Activated naive CD4-positive, alpha-beta T cell treated with anti-CD3 and anti-CD28 coated beads, Interleukin-2, amount 50 U/mL, for 72 hours (primary cell): ENCODE data around the gene JCHAIN. TPM values are rescaled to one million over a fixed set of nuclear protein-coding genes. Genes with fewer than 3 reads are reported as not detected.

Experiments
- ATAC-seq, 2 donors: fragments of 150-1000 bp; cut with Tn5 transposase; 2 replicates each; pipeline ENCODE4 v1.10.0; 2021; ENCODE audit warnings: mild to moderate bottlenecking in 2 of 2, moderate library complexity in 2 of 2
- DNase-seq, 2 donors: peaks; one replicate each; pipeline ENCODE4 v3.0.0; 2021 to 2022; ENCODE audit warnings: low spot score in 2 of 2
- H3K27ac Mint-ChIP-seq, 2 donors: one replicate each; pipeline ENCODE4 v1.8.0; 2022; ENCODE audit warnings: mild to moderate bottlenecking in 2 of 2, mixed read lengths in 2 of 2
- H3K36me3 Mint-ChIP-seq, 2 donors: one replicate each; pipeline ENCODE4 v1.8.0; 2022; ENCODE audit warnings: mixed read lengths in 2 of 2
- H3K9me3 Mint-ChIP-seq, 2 donors: one replicate each; pipeline ENCODE4 v1.8.0; 2022; ENCODE audit warnings: mixed read lengths in 2 of 2
- total RNA-seq, 2 donors: library from RNA; stranded (reverse); gene quantifications; one replicate each; pipeline ENCODE4 v1.2.3, GENCODE V29; 2022

The JCHAIN gene
- total RNA-seq, 2 donors from 2014 or later: 0.68 TPM; not detected in 1

DNA sequence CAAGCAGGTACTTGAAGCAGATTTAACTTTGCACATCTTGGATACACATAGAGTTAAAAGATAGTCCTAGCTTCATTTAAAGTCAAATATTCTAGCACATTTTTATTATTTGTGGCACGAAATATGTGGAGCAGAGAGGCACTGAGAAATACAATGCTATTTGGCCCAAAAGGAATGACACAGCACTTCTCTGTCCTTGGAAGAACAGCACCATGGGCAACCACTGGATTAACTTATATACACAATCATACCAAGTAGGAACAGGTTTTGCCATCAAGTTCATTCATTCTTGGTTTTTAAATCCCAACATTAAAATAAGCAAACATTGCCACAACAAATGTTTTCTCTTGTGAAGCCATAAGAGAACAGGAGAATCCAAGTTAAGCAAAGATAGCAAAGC lies 38.7 kb downstream of the JCHAIN start:
- no peaks in the 10 kb centered on the region for H3K9me3 Mint-ChIP-seq
- no peak overlapping the region for H3K27ac Mint-ChIP-seq
- ATAC-seq: no peak
- no peak for DNase-seq
- H3K36me3 Mint-ChIP-seq: no peaks in the 10 kb centered on the region

GRCh38 chr4:70624226-70624793 lies 42.0 kb downstream of the JCHAIN start:
- ATAC-seq (peak; percentile 55 to 60), DNase-seq (no peak)
- H3K9me3 Mint-ChIP-seq: no peaks in the 10 kb centered on the region
- no peak overlapping the region for H3K27ac Mint-ChIP-seq
- H3K36me3 Mint-ChIP-seq: no peaks in the 10 kb centered on the region

- ATAC-seq (peak; percentile 68 to 80), DNase-seq (no peak)
- H3K9me3 Mint-ChIP-seq: peaks cover 0 to 3% of the 10 kb centered on the region in 2 donors
- no peaks in the 10 kb centered on the region for H3K36me3 Mint-ChIP-seq
- H3K27ac Mint-ChIP-seq: no peak overlapping the region
These were observed 43.0 kb downstream of the JCHAIN start for GRCh38 chr4:70623323-70623722.

DNA sequence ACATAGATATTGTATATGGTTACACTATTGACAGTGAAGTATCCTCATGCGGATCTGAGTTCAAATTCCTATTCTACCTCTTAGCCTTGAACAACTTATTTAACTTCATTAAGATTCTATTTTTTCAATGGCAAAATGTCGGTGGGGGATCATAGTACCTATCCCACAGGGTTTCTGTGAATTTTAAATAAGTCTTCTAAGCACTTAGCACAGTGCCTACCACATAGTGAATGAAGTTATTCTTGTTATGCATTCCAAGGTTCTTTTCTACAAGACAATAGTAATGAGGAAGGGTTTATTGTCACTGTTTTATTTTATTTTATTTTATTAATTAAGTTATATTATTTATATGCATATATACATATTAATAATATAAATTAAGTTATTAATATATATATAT lies 46.5 kb downstream of the JCHAIN start:
- peaks cover 0 to 5% of the 10 kb centered on the region in 2 donors for H3K9me3 Mint-ChIP-seq
- no peaks in the 10 kb centered on the region for H3K36me3 Mint-ChIP-seq
- H3K27ac Mint-ChIP-seq: no peak overlapping the region
- no peak for DNase-seq
- ATAC-seq: peak; percentile 11 to 27

- Mint-ChIP-seq H3K9me3 (peaks cover 0 to 5% of the 10 kb centered on the region in 2 donors), H3K27ac (no peak overlapping the region), H3K36me3 (no peaks in the 10 kb centered on the region)
- DNase-seq (no peak), ATAC-seq (peak; percentile 75 to 84)
These were observed 47.0 kb downstream of the JCHAIN start for GRCh38 chr4:70619288-70619687.

GRCh38 chr4:70614184-70614555 lies 52.1 kb downstream of the JCHAIN start:
- DNase-seq (no peak), ATAC-seq (no peak)
- Mint-ChIP-seq H3K27ac (no peak overlapping the region), H3K9me3 (peaks cover 0 to 5% of the 10 kb centered on the region in 2 donors), H3K36me3 (no peaks in the 10 kb centered on the region)

DNA sequence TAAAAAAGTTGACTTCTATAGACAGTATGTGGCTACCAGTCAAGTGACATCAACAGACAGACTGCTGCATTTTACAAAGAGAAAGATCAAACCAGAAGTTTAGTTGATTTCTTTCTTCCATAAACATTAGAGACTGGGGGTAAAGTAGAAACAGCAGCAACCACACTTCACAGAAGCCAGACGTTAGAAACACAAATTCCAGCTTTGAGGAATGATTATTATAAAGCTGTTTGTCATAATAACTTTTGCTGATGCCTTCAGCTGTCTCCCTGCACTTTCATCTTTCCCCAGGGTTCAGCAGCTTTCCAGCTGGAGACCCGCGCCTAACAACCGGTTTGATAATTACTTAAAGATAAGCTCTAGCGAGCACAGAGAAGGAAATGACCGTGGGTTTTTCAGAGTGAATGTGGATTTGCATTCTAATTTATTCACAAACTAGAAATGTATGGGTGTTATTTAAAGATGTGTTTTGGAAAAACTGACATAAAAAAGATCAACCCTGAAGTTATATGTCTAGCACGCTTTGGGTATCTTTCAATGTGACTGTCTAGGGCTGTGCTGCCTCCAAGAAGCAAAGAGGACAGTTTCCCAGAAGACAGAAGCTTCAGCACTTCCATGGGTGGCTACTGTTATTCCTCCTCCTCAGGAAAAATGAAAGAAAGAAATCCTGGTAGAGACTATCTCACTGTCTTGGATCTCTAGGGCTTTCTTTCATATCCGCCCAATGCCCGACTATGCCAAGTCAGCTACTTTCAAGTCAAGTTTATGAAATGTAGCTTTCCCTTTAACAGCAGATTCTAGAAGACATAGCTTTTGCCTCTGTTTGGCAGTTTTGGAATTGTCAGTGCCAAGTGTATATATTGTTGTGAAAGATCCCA lies 52.8 kb downstream of the JCHAIN start:
- no peak for DNase-seq
- Mint-ChIP-seq H3K9me3 (peaks cover 0 to 4% of the 10 kb centered on the region in 2 donors), H3K36me3 (no peaks in the 10 kb centered on the region), H3K27ac (no peak overlapping the region)
- ATAC-seq: peak in 1 of 2 donors; percentile 52

- no peaks in the 10 kb centered on the region for H3K9me3 Mint-ChIP-seq
- no peaks in the 10 kb centered on the region for H3K36me3 Mint-ChIP-seq
- no peak overlapping the region for H3K27ac Mint-ChIP-seq
- ATAC-seq (no peak), DNase-seq (no peak)
These were observed 58.0 kb downstream of the JCHAIN start for GRCh38 chr4:70608324-70608723.

- Mint-ChIP-seq H3K27ac (no peak overlapping the region), H3K36me3 (no peaks in the 10 kb centered on the region), H3K9me3 (no peaks in the 10 kb centered on the region)
- ATAC-seq: no peak
- DNase-seq: no peak
These were observed 58.9 kb downstream of the JCHAIN start for GRCh38 chr4:70607334-70607853.

GRCh38 chr4:70606459-70606858 lies 59.8 kb downstream of the JCHAIN start:
- Mint-ChIP-seq H3K9me3 (no peaks in the 10 kb centered on the region), H3K36me3 (no peaks in the 10 kb centered on the region), H3K27ac (no peak overlapping the region)
- ATAC-seq (no peak), DNase-seq (no peak)

Other genes with a start within 250 kb of the JCHAIN start
- gene MUC7, start 194.3 kb downstream of the JCHAIN start, total RNA-seq: not detected
- not detected for gene AMTN, start 147.9 kb downstream of the JCHAIN start, total RNA-seq
- not detected for gene AMBN, start 74.3 kb downstream of the JCHAIN start, total RNA-seq
- not detected for gene ENAM, start 37.8 kb downstream of the JCHAIN start, total RNA-seq
- gene UTP3, start 22.0 kb upstream of the JCHAIN start, total RNA-seq: 10 to 100 TPM; 19.3 to 31.6 TPM
- 10 to 100 TPM; 16.0 to 23.5 TPM for gene RUFY3, start 55.5 kb upstream of the JCHAIN start, total RNA-seq
- 10 to 100 TPM; 85.9 to 91.0 TPM for gene GRSF1, start 173.4 kb upstream of the JCHAIN start, total RNA-seq
- 10 to 100 TPM; 15.7 to 29.2 TPM for gene MOB1B, start 235.9 kb upstream of the JCHAIN start, total RNA-seq